ENCODE results near the gene CLIP4. TPM values are rescaled to one million over a fixed set of nuclear protein-coding genes. Genes with fewer than 3 reads are reported as not detected.
A peak's percentile ranks its signal among the peaks of the same experiment; 100 is the strongest.

Gene CLIP4
- total RNA-seq, 1 donor from 2014 or later = 28.6 TPM

- no peak for DNase-seq (ENCODE audit: low spot score)
Measured at GRCh38 chr2:29129586-29130281, 14.5 kb downstream of the CLIP4 start.

- DNase-seq (ENCODE audit: low spot score) = no peak
Measured at GRCh38 chr2:29130295-29130694, 15.1 kb downstream of the CLIP4 start.

DNA sequence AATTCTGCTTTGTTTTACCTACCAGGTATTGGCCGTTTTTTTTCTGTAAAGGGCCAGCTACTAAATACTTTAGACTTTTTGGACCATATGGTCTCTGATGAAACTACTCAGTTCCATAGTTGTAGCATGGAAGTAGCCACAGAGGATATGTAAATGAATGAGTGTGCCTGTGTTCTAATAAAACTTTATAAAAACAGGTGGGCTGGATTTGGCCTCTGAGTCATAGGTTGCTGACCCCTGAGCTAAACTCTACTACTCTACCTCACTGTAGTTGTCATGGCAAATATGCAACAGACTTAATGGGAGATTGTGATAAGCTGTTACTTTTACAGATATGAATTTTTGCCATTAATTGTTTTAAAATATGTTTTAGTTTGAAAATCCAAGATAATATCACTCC, 19.7 kb downstream of the CLIP4 start:
- no peak for DNase-seq (ENCODE audit: low spot score)

DNA sequence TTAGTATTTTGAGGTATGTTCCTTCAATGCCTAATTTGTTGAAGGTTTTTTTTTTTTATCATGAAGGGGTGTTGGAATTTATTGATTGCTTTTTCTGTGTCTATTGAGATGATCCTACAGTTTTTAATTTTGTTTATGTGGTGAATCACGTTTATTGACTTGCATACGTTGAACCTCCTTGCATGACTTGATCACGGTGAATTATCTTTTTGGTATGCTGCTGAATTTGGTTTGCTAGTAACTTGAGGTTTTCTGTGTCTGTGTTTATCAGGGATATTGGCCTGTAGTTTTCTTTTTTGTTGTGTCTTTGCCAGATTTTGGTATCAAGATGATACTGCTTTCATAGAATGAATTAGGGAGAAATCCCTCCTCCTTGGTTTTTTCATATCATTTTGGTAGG, 23.9 kb downstream of the CLIP4 start:
- no peak for DNase-seq (ENCODE audit: low spot score)

- no peak for DNase-seq (ENCODE audit: low spot score)
Measured at GRCh38 chr2:29139731-29140130, 24.5 kb downstream of the CLIP4 start.

- DNase-seq (ENCODE audit: low spot score) = no peak
Measured at GRCh38 chr2:29143657-29144056, 28.4 kb downstream of the CLIP4 start.

DNA sequence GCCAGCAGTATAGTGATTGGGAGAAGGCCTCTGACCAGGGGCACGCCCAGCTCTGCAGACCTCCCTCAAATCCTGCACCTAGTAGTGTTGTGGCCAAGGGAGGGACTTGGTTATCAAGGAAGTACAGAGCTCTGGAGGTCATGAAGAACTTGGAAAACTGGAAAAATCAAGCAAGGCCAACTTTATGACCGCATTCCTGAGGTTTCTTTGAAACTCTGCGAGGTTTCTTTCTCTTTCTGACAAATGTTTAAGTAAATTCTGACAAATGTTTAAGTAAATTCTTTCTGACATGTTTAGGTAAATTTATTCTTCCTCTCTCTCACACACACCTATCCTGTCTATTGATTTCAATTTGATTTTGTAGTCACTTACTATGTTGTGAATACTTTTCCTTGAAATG, 31.0 kb downstream of the CLIP4 start:
- no peak for DNase-seq (ENCODE audit: low spot score)

DNA sequence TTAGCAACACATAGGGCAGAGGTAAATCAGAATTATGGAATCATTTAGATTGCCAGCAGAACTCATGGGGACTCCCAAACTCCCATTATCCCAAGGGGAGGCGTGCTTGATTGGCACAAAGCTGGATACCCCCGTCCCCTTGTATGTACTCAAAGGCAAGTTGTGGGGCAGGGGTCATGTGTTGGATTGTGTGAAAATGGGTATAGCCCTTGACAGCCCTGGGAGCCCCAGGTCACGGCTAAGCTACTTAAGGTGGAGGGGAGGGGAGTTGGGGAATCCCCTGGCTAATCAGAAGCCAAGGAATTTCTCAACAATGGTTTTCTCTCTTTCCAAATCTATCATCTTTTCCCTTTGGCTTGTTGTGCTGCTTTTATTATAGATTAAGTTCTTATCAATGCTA, 32.7 kb downstream of the CLIP4 start:
- no peak for DNase-seq (ENCODE audit: low spot score)

GRCh38 chr2:29154610-29155009, 39.4 kb downstream of the CLIP4 start:
- DNase-seq (ENCODE audit: low spot score) = no peak

DNA sequence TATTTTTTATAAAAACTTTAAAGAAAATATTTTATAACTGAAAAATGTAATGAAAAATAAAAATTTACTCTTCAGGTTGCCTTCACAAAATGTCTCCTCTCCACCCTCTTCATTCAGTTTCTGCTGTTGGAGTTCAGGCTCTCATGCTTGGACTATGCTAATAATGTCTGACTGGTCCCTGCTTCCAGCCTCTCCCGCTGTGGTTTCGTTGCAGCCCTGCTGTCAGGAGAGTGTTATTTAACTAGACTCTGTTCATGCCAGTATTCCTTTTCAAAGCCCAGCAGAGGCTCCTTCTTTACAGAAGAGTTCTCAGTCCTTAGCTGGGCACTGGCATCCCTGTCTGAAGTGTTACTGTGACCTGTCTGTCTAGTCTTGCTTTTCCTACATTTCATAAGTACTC, 40.4 kb downstream of the CLIP4 start:
- DNase-seq (ENCODE audit: low spot score) = no peak

GRCh38 chr2:29157131-29157530, 41.9 kb downstream of the CLIP4 start:
- DNase-seq (ENCODE audit: low spot score) = no peak

- DNase-seq (ENCODE audit: low spot score) = no peak
Measured at GRCh38 chr2:29159125-29159524, 43.9 kb downstream of the CLIP4 start.

DNA sequence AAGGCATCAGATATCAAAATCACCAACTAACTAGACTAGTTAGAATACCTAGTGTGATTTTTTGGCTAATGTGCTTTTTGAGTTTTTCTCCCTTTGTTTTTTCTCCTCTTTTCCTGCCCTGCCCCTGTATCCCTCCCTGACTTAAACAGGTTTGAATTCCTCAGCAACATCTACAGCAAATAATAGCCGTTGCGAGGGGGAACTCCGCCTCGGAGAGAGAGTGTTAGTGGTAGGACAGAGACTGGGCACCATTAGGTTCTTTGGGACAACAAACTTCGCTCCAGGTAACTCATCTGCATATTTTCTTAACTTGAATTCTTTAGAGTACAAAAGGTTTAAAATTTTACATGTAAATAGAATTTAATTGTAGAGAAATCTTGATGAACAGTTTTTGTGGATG, 45.0 kb downstream of the CLIP4 start:
- no peak for DNase-seq (ENCODE audit: low spot score)

DNA sequence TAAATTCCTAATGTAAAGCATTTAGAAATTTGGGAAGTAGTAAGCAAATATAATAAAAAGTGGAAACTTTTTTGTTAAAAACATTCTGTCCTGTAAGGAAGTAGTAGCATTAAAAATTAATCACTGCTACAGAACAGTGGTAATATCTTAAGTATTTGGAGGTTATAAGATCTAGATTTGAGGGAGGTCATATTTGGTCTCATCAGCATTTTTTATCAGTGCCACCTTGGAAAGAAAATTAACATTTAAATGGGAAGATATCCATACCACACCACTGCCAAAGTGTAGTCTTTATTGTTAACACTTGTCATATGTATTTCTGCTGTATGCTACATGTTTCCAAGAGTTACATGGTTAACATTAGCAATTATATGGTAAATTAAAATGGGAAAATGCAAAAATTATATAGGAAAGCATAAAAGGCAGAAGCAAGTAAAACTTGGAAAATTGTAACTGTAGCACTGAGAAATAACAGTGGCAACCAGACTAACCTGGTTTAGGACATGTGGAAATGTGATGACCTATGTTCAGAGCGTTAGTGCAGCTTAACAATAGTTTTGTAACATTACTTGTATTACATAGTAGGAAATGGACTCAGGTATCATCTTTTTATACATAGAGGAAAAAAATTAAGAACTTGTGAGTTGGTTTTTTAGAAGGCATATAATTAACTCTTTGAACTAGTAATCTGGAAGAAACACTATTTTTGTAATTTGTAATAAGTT, 47.2 kb downstream of the CLIP4 start:
- no peak for DNase-seq (ENCODE audit: low spot score)

GRCh38 chr2:29164091-29164846, 49.1 kb downstream of the CLIP4 start:
- DNase-seq (ENCODE audit: low spot score) = no peak

DNA sequence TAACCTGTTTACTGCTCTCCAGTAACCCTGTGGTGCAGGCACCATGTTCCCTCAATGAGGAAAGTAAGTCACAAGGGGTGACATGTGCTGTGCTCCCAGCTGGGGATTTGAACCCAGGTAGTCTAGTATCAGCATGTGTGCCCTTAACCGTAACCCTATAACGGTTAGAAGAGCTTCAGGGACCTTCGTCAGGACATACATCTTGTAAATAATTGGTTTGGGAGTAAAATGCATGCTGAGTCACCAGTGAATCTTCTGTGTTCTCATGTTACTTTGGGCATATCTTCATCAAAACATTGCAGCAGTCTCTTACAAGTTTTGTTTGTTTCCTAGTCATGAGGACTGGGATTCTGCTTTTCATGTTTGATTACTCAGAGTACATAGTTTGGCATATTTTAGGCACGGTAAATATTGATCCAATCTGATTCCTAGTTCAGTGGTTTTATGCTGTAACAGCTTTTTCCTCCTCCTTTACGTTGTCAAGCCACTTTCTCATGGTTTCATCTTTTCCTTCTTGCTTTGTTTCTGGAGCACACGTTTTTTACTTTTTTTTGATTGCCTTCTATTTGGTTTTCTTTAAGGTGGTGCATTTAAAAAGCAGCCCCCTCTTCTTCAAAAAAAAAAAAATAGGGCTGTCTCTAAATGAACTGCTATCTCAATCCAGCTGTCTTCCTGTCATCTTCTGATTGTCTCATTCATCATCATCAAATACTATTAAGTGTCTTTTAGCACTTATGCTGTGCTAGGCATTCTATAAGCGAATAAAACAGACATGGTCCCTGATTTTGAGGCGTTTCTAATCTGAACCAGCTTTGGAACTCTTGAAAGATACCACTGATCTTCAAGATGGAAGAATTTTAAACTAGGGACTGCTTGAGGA, 50.4 kb downstream of the CLIP4 start:
- peak; percentile 5 for DNase-seq (ENCODE audit: low spot score)

DNA sequence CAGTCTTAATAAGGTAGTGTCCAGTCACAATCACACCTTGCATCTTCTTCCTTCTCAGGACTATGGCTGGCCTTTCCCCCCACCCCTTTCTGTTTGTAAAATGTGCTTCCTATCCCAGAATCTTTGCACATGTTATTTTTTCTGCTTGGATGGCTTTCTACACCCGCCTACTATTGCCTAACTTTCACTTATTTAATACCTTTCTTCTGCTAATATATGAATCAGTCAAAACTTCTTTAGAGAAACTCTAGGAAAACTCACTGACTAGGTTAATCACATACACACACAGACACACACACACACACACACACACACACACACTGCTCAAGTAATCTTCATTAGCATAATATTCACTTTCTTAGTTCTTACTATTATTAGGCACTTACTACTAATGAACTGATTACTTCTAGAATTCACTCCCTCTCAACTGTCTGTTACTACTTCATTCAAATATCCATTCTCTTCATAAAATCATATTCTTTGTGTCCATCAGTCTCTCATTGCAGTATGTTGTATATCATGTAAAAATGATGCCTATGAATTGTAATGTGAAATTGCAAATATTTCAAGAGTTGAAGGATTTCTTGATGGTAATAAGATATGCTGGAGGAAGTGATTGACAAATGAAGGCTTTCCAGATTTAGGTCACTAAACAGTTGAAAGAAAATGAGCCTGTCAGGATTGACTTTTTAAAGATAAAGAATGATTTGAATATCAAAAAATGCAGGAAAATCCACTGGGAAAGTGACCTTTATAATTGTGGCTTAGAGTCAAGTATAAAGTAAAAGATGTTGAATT, 51.2 kb downstream of the CLIP4 start:
- DNase-seq (ENCODE audit: low spot score) = no peak

GRCh38 chr2:29174937-29175336, 59.7 kb downstream of the CLIP4 start:
- no peak for DNase-seq (ENCODE audit: low spot score)

DNA sequence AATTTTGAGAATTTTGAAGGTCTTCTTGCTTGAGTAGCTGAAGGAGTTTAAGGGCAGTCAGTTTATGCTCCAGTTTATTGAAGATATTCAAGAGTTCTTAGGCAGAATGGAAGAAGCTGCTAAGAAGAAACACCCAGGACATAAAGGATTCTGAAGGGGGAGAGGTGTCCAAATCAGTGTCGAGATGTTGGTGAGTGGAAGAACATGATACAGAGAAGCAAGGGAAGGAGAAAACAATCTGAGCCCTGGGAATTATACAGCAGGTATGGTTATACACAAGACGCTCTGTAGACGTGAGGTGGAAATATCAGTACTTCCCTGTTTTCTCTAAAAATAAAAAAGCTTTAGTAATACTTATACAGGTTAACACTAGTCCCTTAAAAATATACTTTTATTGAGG, 60.1 kb downstream of the CLIP4 start:
- DNase-seq (ENCODE audit: low spot score) = no peak

GRCh38 chr2:29182334-29182733, 67.1 kb downstream of the CLIP4 start:
- DNase-seq (ENCODE audit: low spot score) = no peak

GRCh38 chr2:29182920-29183319, 67.7 kb downstream of the CLIP4 start:
- DNase-seq (ENCODE audit: low spot score) = no peak
